ENCODE measurements around the gene SPATA16.

GRCh38 chr3:172882563-172882962, 258.5 kb downstream of the SPATA16 start:
- TF ChIP-seq SP1 (IDR thresholded peaks at IDR 0.05): no peak
- no peak for TF ChIP-seq ARNT (IDR thresholded peaks at IDR 0.05)
- no peak for TF ChIP-seq FOXK2 (IDR thresholded peaks at IDR 0.05)
- no peak for TF ChIP-seq TARDBP (IDR thresholded peaks at IDR 0.05)
- no peak for TF ChIP-seq BHLHE40 (IDR thresholded peaks at IDR 0.05; ENCODE audit: borderline replicate concordance)
